MM.1S (cell line): ENCODE measurements around the gene CRISP3.

Source experiments
- DNase-seq: peaks from one replicate; pipeline ENCODE4 v3.0.0-alpha.2; 2015
- H2AFZ ChIP-seq: fragments of 300-600 bp; sonication (generic); 2 replicates; pipeline ENCODE4 v1.6.0; 2016; ENCODE audit warnings: antibody characterized with exemption, low read length
- H3F3A ChIP-seq: fragments of 300-600 bp; sonication (generic); 2 replicates; pipeline ENCODE4 v1.6.1; 2016; ENCODE audit warnings: mild to moderate bottlenecking, antibody characterized with exemption, low read length, moderate library complexity, mixed read lengths; ENCODE audit not compliant: insufficient read depth
- H3K27ac ChIP-seq: fragments of 300-600 bp; sonication (generic); 2 replicates; pipeline ENCODE4 v1.5.1; 2016; ENCODE audit warnings: mild to moderate bottlenecking, low read length
- H3K27me3 ChIP-seq: fragments of 300-600 bp; sonication (generic); replicated peaks from 2 replicates; pipeline ENCODE4 v1.6.0; 2016; ENCODE audit warnings: low read length; ENCODE audit not compliant: insufficient read depth
- H3K36me3 ChIP-seq: fragments of 300-600 bp; sonication (generic); replicated peaks from 2 replicates; pipeline ENCODE4 v1.6.1; 2016; ENCODE audit warnings: mild to moderate bottlenecking, low read length, mixed read lengths; ENCODE audit not compliant: insufficient read depth
- H3K4me1 ChIP-seq: fragments of 300-600 bp; sonication (generic); 2 replicates; pipeline ENCODE4 v1.6.1; 2016; ENCODE audit warnings: low read length, mixed read lengths
- H3K4me2 ChIP-seq: fragments of 300-600 bp; sonication (generic); 2 replicates; pipeline ENCODE4 v1.6.0; 2016; ENCODE audit warnings: low read depth, low read length
- H3K4me3 ChIP-seq: fragments of 300-600 bp; sonication (generic); 2 replicates; pipeline ENCODE4 v1.5.1; 2016; ENCODE audit warnings: low read length, mixed read lengths
- H3K79me2 ChIP-seq: fragments of 300-600 bp; sonication (generic); 2 replicates; pipeline ENCODE4 v1.6.1; 2016; ENCODE audit warnings: mixed run types, low read length, mixed read lengths
- H3K9ac ChIP-seq: fragments of 300-600 bp; sonication (generic); 2 replicates; pipeline ENCODE4 v1.6.1; 2016; ENCODE audit warnings: low read length, mixed read lengths
- H3K9me2 ChIP-seq: fragments of 300-600 bp; sonication (generic); replicated peaks from 2 replicates; pipeline ENCODE4 v1.6.1; 2016; ENCODE audit warnings: mild to moderate bottlenecking, low read length, mixed read lengths; ENCODE audit not compliant: insufficient read depth
- H3K9me3 ChIP-seq: fragments of 300-600 bp; sonication (generic); replicated peaks from 2 replicates; pipeline ENCODE4 v1.6.1; 2016; ENCODE audit warnings: mild to moderate bottlenecking, low read length, mixed read lengths; ENCODE audit not compliant: insufficient read depth
- H4K20me1 ChIP-seq: fragments of 300-600 bp; sonication (generic); 2 replicates; pipeline ENCODE4 v1.6.1; 2016; ENCODE audit warnings: mild to moderate bottlenecking, low read length, moderate library complexity, mixed read lengths; ENCODE audit not compliant: insufficient read depth
- EZH2 ChIP-seq: fragments of 300-600 bp; sonication (generic); optimal IDR thresholded peaks from 2 replicates; pipeline ENCODE3; 2017; ENCODE audit warnings: low read depth, mild to moderate bottlenecking, antibody characterized with exemption, low read length, mixed read lengths
- EZH2phosphoT487 ChIP-seq: fragments of 300-600 bp; sonication (generic); IDR thresholded peaks from 2 replicates; pipeline ENCODE4 v1.6.1; 2018; ENCODE audit warnings: antibody characterized with exemption, low read length
- TF ChIP-seq, protein P1 (sequence below): fragments of 300-600 bp; sonication (generic); IDR thresholded peaks from 2 replicates; pipeline ENCODE4 v1.5.1; 2016; ENCODE audit warnings: antibody characterized with exemption, low read length, mixed read lengths

Gene CRISP3

DNA sequence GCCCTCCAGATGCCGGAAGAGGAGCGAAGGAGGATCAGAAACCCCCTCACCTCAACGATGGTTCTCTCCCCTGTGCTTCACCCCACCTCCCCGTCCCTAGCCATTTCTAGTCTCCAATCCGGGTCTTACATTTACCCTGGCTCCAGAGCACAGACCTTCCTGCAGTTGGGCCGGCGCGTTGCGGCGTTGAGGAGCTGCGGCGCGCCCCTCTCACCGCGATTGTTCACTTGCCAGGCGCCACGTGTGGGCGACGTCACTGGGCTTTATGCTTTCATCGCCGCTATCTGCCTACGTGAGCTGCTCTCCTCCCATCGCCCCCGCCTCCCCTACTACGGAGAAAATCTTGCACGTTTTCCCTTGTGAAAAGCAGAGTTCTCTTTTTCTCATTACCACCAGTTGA lies 30.8 kb downstream of the CRISP3 start, which contains the start of gene CRISP2:
Gene CRISP2 (minus strand): TSS at position 198 of the 400 bp plus-strand sequence. CDS start 4,347 bp downstream, outside the sequence.
- Histone ChIP-seq H4K20me1 (no peaks in the 10 kb centered on the region), H3K4me1 (no peaks in the 10 kb centered on the region), H3K79me2 (no peaks in the 10 kb centered on the region), H3K4me2 (no peak within 1 kb of the TSS), H3F3A (no peaks in the 10 kb centered on the region), H3K27ac (no peak within 1 kb of the TSS), H3K9me2 (no peaks in the 10 kb centered on the region), H3K9ac (no peak within 1 kb of the TSS), H3K27me3 (no peaks in the 10 kb centered on the region), H3K4me3 (no peak within 1 kb of the TSS), H2AFZ (no peak within 1 kb of the TSS), H3K9me3 (no peaks in the 10 kb centered on the region), H3K36me3 (no peaks in the 10 kb centered on the region)
- TF ChIP-seq EZH2 (no peak), EZH2phosphoT487 (no peak)
- TF ChIP-seq, protein P1, sequence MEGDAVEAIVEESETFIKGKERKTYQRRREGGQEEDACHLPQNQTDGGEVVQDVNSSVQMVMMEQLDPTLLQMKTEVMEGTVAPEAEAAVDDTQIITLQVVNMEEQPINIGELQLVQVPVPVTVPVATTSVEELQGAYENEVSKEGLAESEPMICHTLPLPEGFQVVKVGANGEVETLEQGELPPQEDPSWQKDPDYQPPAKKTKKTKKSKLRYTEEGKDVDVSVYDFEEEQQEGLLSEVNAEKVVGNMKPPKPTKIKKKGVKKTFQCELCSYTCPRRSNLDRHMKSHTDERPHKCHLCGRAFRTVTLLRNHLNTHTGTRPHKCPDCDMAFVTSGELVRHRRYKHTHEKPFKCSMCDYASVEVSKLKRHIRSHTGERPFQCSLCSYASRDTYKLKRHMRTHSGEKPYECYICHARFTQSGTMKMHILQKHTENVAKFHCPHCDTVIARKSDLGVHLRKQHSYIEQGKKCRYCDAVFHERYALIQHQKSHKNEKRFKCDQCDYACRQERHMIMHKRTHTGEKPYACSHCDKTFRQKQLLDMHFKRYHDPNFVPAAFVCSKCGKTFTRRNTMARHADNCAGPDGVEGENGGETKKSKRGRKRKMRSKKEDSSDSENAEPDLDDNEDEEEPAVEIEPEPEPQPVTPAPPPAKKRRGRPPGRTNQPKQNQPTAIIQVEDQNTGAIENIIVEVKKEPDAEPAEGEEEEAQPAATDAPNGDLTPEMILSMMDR = no peak
- DNase-seq = no peak

DNA sequence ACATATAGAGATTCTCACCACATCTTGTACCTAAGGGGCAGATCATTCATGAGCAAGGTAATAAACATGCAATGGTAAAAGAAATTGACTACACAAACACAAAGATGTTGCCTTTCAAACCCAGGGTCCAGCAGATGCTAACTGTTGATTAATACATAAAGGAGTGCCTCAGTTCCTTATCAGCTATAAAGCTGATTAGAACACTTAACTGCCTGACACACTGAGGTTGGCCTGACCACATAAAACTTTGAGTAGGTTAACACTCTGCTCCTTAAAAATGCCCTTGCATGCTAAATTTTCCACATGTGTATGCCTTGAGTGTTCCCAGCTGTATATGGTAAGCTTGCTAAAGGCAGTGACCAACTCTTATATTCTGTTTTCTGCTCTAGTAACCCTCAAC lies 45.7 kb downstream of the CRISP3 start:
- Histone ChIP-seq H3K27ac (no peak overlapping the region), H3K79me2 (no peaks in the 10 kb centered on the region), H3K9me2 (no peaks in the 10 kb centered on the region), H2AFZ (no peak overlapping the region), H3K9ac (no peak overlapping the region), H3K4me1 (no peaks in the 10 kb centered on the region), H3K4me2 (no peak overlapping the region), H3K27me3 (no peaks in the 10 kb centered on the region), H3K4me3 (no peak overlapping the region), H4K20me1 (no peaks in the 10 kb centered on the region), H3K36me3 (no peaks in the 10 kb centered on the region), H3F3A (no peaks in the 10 kb centered on the region), H3K9me3 (no peaks in the 10 kb centered on the region)
- DNase-seq = no peak
- TF ChIP-seq EZH2 (no peak), EZH2phosphoT487 (no peak)
- TF ChIP-seq, protein P1 = no peak

DNA sequence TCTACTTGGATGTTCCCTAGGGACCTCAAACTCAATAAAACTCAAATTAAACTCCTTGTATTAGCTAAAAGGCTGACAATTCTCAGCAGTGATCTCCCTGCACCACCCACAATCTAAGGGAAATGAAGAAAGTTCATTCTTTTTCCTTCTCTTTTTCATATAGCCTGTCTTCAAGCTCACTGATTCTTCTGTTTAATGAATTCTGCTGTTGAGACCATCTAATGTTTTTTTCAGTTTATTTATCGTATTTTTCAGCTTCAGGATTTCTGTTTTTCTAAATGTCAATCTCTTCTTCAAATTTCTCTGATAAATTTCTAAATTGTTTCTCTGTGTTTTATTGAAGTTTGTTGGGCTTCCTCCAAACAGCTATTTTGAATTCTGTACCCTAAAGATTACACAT lies 50.7 kb downstream of the CRISP3 start:
- Histone ChIP-seq H2AFZ (no peak overlapping the region), H3K9me2 (no peaks in the 10 kb centered on the region), H4K20me1 (no peaks in the 10 kb centered on the region), H3F3A (no peaks in the 10 kb centered on the region), H3K9ac (no peak overlapping the region), H3K4me2 (no peak overlapping the region), H3K4me1 (no peaks in the 10 kb centered on the region), H3K4me3 (no peak overlapping the region), H3K79me2 (no peaks in the 10 kb centered on the region), H3K9me3 (no peaks in the 10 kb centered on the region), H3K36me3 (no peaks in the 10 kb centered on the region), H3K27me3 (no peaks in the 10 kb centered on the region), H3K27ac (no peak overlapping the region)
- TF ChIP-seq, protein P1 = no peak
- TF ChIP-seq EZH2 (no peak), EZH2phosphoT487 (no peak)
- no peak for DNase-seq
